Prostate gland (tissue), 2 donors: ENCODE data around the gene LHPP. TPM values are rescaled to one million over a fixed set of nuclear protein-coding genes. Genes with fewer than 3 reads are reported as not detected.
"Not testable (repeated sequence)": the region's sequence is repeated elsewhere in the genome, so short reads cannot be mapped to it uniquely, and the experiment has no call there.

Experiments
- DNase-seq: peaks from one replicate; pipeline ENCODE4 v3.0.0-alpha.2; 2019; ENCODE audit warnings: low spot score
- H3K27ac ChIP-seq, 2 donors: fragments of 200-600 bp; sonication (generic); 2 replicates each; pipeline ENCODE4 v1.5.1; 2017 to 2019
- H3K27me3 ChIP-seq: fragments of 200-600 bp; sonication (generic); replicated peaks from 2 replicates; pipeline ENCODE4 v1.5.1; 2019; ENCODE audit not compliant: insufficient read depth
- H3K36me3 ChIP-seq, 2 donors: fragments of 200-600 bp; sonication (generic); 1 replicate in 1 of 2; 2 replicates in 1 of 2; pipeline versions ENCODE4 v1.5.1 to v1.8.1; 2017 to 2019
- H3K4me1 ChIP-seq: fragments of 200-600 bp; sonication (generic); replicated peaks from 2 replicates; pipeline ENCODE4 v1.5.1; 2019
- H3K4me3 ChIP-seq, 2 donors: fragments of 200-600 bp; sonication (generic); 2 replicates each; pipeline ENCODE4 v1.5.1; 2017 to 2019
- H3K9me3 ChIP-seq: fragments of 200-600 bp; sonication (generic); 2 replicates; pipeline ENCODE4 v1.5.1; 2017
- CTCF ChIP-seq, 4 experiments: fragments of 200-600 bp in 2 of 4; fragments of 450-650 bp in 2 of 4; sonication (generic) in 2 of 4; IDR thresholded peaks; 1 replicate in 3 of 4; 2 replicates in 1 of 4; pipeline ENCODE4 v1.5.1; 2016 to 2019; ENCODE audit warnings: antibody characterized with exemption in 4 of 4, mild to moderate bottlenecking in 2 of 4, moderate library complexity in 2 of 4
- POLR2A ChIP-seq: fragments of 450-650 bp; IDR thresholded peaks from one replicate; pipeline ENCODE4 v1.6.1; 2016; ENCODE audit warnings: antibody characterized with exemption, mild to moderate bottlenecking
- POLR2AphosphoS5 ChIP-seq: sonication (generic); formaldehyde crosslinking; IDR thresholded peaks from one replicate; pipeline ENCODE4 v1.6.1; 2017; ENCODE audit warnings: antibody characterized with exemption
- WGBS: methylation state at CpG from one replicate; pipeline ENCODE4 v1.1.5; 2018; 5-methylcytosine and 5-hydroxymethylcytosine counted together
- intact Hi-C: fragments of 100-400 bp; cut with DNase I; formaldehyde crosslinking; loops from one replicate; pipeline ENCODE4 v1.14.2; 2022
- total RNA-seq, 2 donors: library from RNA; depleted of rRNA; stranded (reverse); fragments of >200 nt; gene quantifications; one replicate each; pipeline ENCODE4 v1.1.0, GENCODE V29; 2016

The LHPP gene
- total RNA-seq, 2 donors from 2014 or later: 21.9 to 43.3 TPM

DNA sequence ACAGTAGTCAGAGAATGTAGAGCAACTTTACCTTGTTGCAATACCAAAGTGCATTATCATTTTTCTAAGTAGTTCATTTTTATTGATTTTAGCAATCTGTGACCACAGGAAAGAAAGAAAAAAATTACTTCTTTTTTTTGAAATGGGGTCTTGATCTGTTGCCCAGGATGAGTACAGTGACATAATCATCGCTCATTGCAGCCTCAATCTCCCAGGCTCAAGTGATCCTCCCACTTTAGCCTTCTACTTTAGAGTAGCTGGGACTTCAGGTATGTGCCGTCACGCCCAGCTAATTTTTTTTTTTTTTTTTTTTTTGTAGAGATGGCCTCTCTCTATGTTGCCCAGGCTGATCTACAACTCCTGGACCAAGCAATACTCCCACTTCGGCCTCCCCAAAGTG, 31.5 kb upstream of the LHPP start:
- H3K27me3 ChIP-seq: no peaks in the 10 kb centered on the region
- intact Hi-C loops: no loop called here
- 93% methylated on average over 4 of the region's 4 CpGs for WGBS
- TF ChIP-seq POLR2AphosphoS5 (no peak), CTCF (IDR thresholded peaks at IDR 0.05) (no peak), POLR2A (no peak)
- no peaks in the 10 kb centered on the region for H3K36me3 ChIP-seq
- no peak overlapping the region for H3K4me3 ChIP-seq
- no peak for DNase-seq
- H3K9me3 ChIP-seq: no peaks in the 10 kb centered on the region
- H3K27ac ChIP-seq: no peak overlapping the region
- no peaks in the 10 kb centered on the region for H3K4me1 ChIP-seq

- Histone ChIP-seq H3K36me3 (no peaks in the 10 kb centered on the region), H3K9me3 (no peaks in the 10 kb centered on the region), H3K27ac (no peak overlapping the region), H3K27me3 (no peaks in the 10 kb centered on the region), H3K4me1 (no peaks in the 10 kb centered on the region), H3K4me3 (no peak overlapping the region)
- intact Hi-C loops: no loop called here
- 88% methylated on average over 3 of the region's 3 CpGs for WGBS
- TF ChIP-seq POLR2A: no peak
- DNase-seq: no peak
These were observed 28.2 kb upstream of the LHPP start for GRCh38 chr10:124433461-124433860.

DNA sequence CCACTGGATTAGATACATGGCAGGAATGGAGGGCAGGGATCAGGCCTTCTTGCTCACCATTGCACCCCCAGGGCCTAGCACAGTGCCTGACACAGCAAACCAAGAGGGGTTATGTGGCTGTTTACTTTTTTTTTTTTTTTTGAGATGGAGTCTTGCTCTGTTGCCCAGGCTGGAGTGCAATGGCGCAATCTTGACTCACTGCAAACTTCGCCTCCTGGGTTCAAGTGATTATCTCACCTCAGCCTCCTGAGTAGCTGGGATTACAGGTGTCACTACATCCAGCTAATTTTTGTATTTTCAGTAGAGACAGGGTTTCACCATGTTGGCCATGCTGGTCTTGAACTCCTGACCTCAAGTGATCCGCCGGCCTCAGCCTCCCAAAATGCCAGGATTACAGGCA, 25.9 kb upstream of the LHPP start:
- H3K4me1 ChIP-seq, DNase-seq, H3K27me3 ChIP-seq, H3K36me3 ChIP-seq, H3K27ac ChIP-seq, intact Hi-C loops, H3K9me3 ChIP-seq, H3K4me3 ChIP-seq: not testable (repeated sequence)
- WGBS: 87% methylated on average over 4 of the region's 4 CpGs

DNA sequence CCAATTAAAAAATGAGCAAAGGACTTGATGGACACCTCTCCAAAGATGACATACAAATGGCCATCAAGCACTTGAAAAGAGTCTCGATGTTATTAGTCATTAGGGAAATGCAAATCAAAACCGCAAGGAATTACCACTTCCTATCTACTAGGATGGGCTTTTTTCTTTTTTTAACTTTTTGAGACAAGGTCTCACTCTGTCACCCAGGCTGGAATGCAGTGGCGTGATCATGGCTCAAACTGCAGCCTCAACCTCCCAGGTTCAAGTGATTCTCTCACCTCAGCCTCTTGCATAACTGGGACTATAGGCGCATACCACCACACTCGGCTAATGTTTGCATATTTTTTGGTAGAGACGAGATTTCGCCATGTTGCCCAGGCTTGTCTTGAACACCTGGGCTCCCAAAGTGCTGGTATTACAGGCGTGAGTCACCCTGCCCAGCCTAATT, 25.4 kb upstream of the LHPP start:
- DNase-seq: no peak
- Histone ChIP-seq H3K4me1 (no peaks in the 10 kb centered on the region), H3K9me3 (no peaks in the 10 kb centered on the region), H3K27me3 (no peaks in the 10 kb centered on the region), H3K4me3 (no peak overlapping the region), H3K27ac (no peak overlapping the region), H3K36me3 (no peaks in the 10 kb centered on the region)
- no peak for TF ChIP-seq CTCF (IDR thresholded peaks at IDR 0.05)
- intact Hi-C loops: no loop called here
- WGBS: 76% methylated on average over 8 of the region's 8 CpGs

- H3K27ac ChIP-seq, intact Hi-C loops, H3K4me1 ChIP-seq, DNase-seq, H3K27me3 ChIP-seq, H3K36me3 ChIP-seq, H3K9me3 ChIP-seq, H3K4me3 ChIP-seq: not testable (repeated sequence)
- 83% methylated on average over 5 of the region's 5 CpGs for WGBS
These were observed 19.9 kb upstream of the LHPP start for GRCh38 chr10:124441694-124442093.

DNA sequence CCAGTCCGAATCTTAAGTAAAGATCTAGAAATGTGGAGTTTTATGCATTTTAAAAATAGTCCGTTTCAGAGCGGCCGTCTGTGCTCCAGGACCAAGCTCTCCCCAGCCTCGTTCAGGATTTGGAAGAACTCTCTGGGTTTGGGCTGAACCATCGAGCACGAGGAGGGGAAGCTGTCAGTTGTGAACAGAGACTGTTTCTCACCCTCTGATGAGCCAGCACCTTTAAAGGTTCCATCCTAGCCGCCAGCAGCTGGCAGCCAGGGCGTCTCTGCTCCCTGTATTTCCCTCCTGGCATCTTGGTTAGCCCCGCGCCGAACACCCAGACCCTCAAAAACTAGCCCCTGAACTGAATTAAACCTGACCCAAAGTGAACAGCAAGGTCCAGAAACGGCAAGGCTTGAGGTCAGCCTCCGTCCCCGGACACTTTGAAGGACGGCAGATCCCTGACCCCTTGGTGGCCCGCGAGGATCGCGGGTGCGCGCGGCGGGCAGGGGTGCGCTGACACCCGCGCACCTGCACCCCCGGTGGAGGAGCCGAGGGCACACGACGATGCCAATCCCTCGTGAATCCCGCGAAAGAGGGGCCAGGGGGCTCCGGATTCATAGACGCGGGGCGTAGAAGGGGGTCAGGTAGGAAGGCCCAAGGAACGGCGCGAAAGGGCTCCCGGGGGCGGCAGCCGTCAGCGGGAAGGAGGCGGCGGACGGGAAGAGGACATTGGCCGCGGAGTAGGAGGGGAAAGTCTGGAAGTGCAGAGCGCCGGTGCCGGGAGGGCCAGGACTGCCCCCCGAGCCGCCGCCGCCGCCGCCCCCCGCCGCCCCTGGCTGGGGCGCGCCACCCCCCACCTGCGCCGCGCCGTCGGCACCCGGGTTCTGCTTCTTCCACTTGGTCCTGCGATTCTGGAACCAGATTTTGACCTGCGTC, 14.5 kb upstream of the LHPP start:
- no peak for DNase-seq
- Histone ChIP-seq H3K27ac (no peak overlapping the region), H3K4me1 (peaks cover 3% of the 10 kb centered on the region), H3K27me3 (peaks cover 30% of the 10 kb centered on the region), H3K4me3 (peak overlapping the region in 1 of 2 donors; percentile 9), H3K36me3 (no peaks in the 10 kb centered on the region), H3K9me3 (no peaks in the 10 kb centered on the region)
- WGBS: 21% methylated on average over 60 of the region's 71 CpGs
- TF ChIP-seq POLR2A (no peak), CTCF (IDR thresholded peaks at IDR 0.05) (no peak), POLR2AphosphoS5 (no peak)
- intact Hi-C loops: no loop called here
